Activated T-cell treated with anti-CD3 and anti-CD28 coated beads, Interleukin-2, amount 50 U/mL, for 24 hours (primary cell): ENCODE measurements around the gene ARPC1A.
"Not testable (repeated sequence)": the region's sequence is repeated elsewhere in the genome, so short reads cannot be mapped to it uniquely, and the experiment has no call there.

Experiments
- DNase-seq: peaks from one replicate; pipeline ENCODE4 v3.0.0-alpha.2; 2020
- H3K27ac Mint-ChIP-seq: 2 replicates; pipeline ENCODE4 v1.8.0; 2020; ENCODE audit warnings: mild to moderate bottlenecking, mixed read lengths
- H3K27me3 Mint-ChIP-seq: 2 replicates; pipeline ENCODE4 v1.8.0; 2020; ENCODE audit warnings: mixed read lengths
- H3K36me3 Mint-ChIP-seq: 2 replicates; pipeline ENCODE4 v1.8.0; 2020; ENCODE audit warnings: low read depth, mixed read lengths
- H3K4me1 Mint-ChIP-seq: 2 replicates; pipeline ENCODE4 v1.8.0; 2020; ENCODE audit warnings: low read depth, mixed read lengths
- H3K4me3 Mint-ChIP-seq: 2 replicates; pipeline ENCODE4 v1.8.0; 2020; ENCODE audit warnings: mild to moderate bottlenecking, moderate library complexity, mixed read lengths
- H3K9me3 Mint-ChIP-seq: 2 replicates; pipeline ENCODE4 v1.8.0; 2020; ENCODE audit warnings: mixed read lengths

The ARPC1A gene

DNA sequence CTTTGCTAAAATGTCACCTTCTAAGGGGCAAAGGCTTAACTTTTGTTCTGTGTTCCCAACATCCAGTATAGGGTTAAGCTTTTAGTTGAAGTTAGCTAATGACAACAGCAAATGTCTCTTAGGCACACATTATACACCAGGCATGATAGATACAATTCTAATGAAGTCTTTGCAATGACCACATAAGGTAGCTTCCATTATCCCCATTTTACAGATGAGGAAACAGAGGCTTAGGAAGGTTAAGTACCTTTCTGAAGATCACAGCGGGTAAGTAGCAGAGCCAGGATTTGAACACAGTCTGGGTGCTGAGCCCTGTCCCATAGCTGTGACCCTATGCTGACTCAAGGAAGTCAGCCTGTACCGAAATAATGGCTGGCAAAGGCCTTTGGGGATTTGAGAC lies 84.9 kb downstream of the ARPC1A start:
- Mint-ChIP-seq H3K27me3 (no peaks in the 10 kb centered on the region), H3K27ac (peak overlapping the region; percentile 100), H3K4me1 (peaks cover 54% of the 10 kb centered on the region), H3K9me3 (no peaks in the 10 kb centered on the region), H3K36me3 (peaks cover 89% of the 10 kb centered on the region), H3K4me3 (peak overlapping the region; percentile 94)
- no peak for DNase-seq

DNA sequence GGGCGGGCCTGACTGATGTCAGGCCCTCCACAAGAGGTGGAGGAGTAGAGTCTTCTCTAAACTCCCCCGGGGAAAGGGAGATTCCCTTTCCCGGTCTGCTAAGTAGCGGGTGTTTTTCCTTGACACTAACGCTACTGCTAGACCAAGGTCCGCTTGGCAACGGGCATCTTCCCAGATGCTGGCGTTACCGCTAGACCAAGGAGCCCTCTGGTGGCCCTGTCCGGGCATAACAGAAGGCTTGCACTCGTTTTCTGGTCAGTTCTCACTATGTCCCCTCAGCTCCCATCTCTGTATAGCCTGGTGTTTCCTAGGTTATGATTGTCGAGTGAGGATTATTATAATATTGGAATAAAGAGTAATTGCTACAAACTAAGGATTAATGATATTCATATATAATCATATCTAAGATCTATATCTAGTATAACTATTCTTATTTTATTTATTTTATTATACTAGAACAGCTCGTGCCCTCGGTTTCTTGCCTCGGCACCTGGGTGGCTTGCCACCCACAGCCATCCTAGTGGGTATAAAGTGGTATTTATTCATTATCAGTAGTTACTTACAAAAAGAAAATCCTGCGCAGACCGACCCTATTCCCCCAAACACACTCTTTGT lies 89.9 kb downstream of the ARPC1A start:
- not testable (repeated sequence) for DNase-seq, H3K4me3 Mint-ChIP-seq, H3K9me3 Mint-ChIP-seq, H3K27me3 Mint-ChIP-seq
- Mint-ChIP-seq H3K4me1 (peaks cover 29% of the 10 kb centered on the region), H3K36me3 (peaks cover 94% of the 10 kb centered on the region), H3K27ac (peak overlapping the region; percentile 85)
